Keratinocyte (primary cell): ENCODE data around the gene PCDHA12. TPM values are rescaled to one million over a fixed set of nuclear protein-coding genes. Genes with fewer than 3 reads are reported as not detected.

ENCODE experiments used
- DNase-seq: peaks from one replicate; pipeline ENCODE4 v3.0.0-alpha.2; 2011; ENCODE audit warnings: low read depth, missing footprints, low spot score
- FAIRE-seq: peaks from 2 replicates; lab custom pipeline; 2011; peaks lifted over from hg19 to GRCh38; lab: Jason Lieb, UNC
- H2AFZ ChIP-seq: 2 replicates; pipeline ENCODE4 v1.6.0; 2012; ENCODE audit warnings: low read length, control low read depth, inconsistent platforms; ENCODE audit not compliant: control insufficient read depth
- H3K27ac ChIP-seq: 2 replicates; pipeline ENCODE4 v1.5.1; 2011; ENCODE audit warnings: low read length; ENCODE audit not compliant: control insufficient read depth, insufficient read depth
- H3K27me3 ChIP-seq: 3 replicates; pipeline ENCODE4 v1.6.0; 2011; ENCODE audit warnings: low read length; ENCODE audit not compliant: control insufficient read depth, insufficient read depth; ENCODE audit errors: extremely low read depth
- H3K36me3 ChIP-seq, 2 experiments: 2 replicates in 1 of 2; 3 replicates in 1 of 2; pipeline ENCODE4 v1.5.1; 2011; ENCODE audit warnings: low read length in 2 of 2, mild to moderate bottlenecking in 1 of 2; ENCODE audit not compliant: control insufficient read depth in 2 of 2, insufficient read depth in 2 of 2; ENCODE audit errors: extremely low read depth in 1 of 2
- H3K4me1 ChIP-seq: 3 replicates; pipeline ENCODE4 v1.5.1; 2011; ENCODE audit warnings: low read length; ENCODE audit not compliant: control insufficient read depth, insufficient read depth; ENCODE audit errors: extremely low read depth
- H3K4me2 ChIP-seq: 3 replicates; pipeline ENCODE4 v1.6.0; 2011; ENCODE audit warnings: low read depth, low read length; ENCODE audit not compliant: control insufficient read depth, insufficient read depth; ENCODE audit errors: extremely low read depth
- H3K4me3 ChIP-seq, 3 experiments: fragments of 200-600 bp in 1 of 3; sonication (generic) in 1 of 3; 2 replicates in 2 of 3; 3 replicates in 1 of 3; pipeline ENCODE4 v1.5.1; 2011 to 2016; ENCODE audit warnings: low read length in 3 of 3, mild to moderate bottlenecking in 3 of 3, control low read depth in 2 of 3, inconsistent platforms in 1 of 3, low read depth in 1 of 3, mixed read lengths in 1 of 3, mixed run types in 1 of 3, moderate library complexity in 1 of 3; ENCODE audit not compliant: control insufficient read depth in 2 of 3, insufficient read depth in 2 of 3; ENCODE audit errors: extremely low read depth in 1 of 3
- H3K79me2 ChIP-seq: 2 replicates; pipeline ENCODE4 v1.6.0; 2012; ENCODE audit warnings: low read length; ENCODE audit not compliant: control insufficient read depth, insufficient read depth
- H3K9ac ChIP-seq: 3 replicates; pipeline ENCODE4 v1.6.0; 2011; ENCODE audit warnings: low read length; ENCODE audit not compliant: control insufficient read depth, insufficient read depth; ENCODE audit errors: extremely low read depth
- H3K9me1 ChIP-seq: 3 replicates; pipeline ENCODE4 v1.6.0; 2011; ENCODE audit warnings: low read length; ENCODE audit not compliant: control insufficient read depth, insufficient read depth; ENCODE audit errors: extremely low read depth
- H3K9me3 ChIP-seq: 2 replicates; pipeline ENCODE4 v1.5.1; 2012; ENCODE audit warnings: low read depth, low read length; ENCODE audit not compliant: control insufficient read depth
- H4K20me1 ChIP-seq: 3 replicates; pipeline ENCODE4 v1.6.0; 2011; ENCODE audit warnings: low read length; ENCODE audit not compliant: control insufficient read depth, insufficient read depth; ENCODE audit errors: extremely low read depth
- CTCF ChIP-seq, 3 experiments: IDR thresholded peaks in 1 of 3; conservative IDR thresholded peaks in 1 of 3; optimal IDR thresholded peaks in 1 of 3; 2 replicates in 2 of 3; 3 replicates in 1 of 3; pipeline versions ENCODE3 to v1.5.1; 2011; ENCODE audit warnings: low read length in 3 of 3, mild to moderate bottlenecking in 3 of 3, moderate library complexity in 2 of 3, control low read depth in 1 of 3, inconsistent platforms in 1 of 3; ENCODE audit not compliant: insufficient read depth in 2 of 3; ENCODE audit errors: extremely low read depth in 1 of 3
- EZH2 ChIP-seq: IDR thresholded peaks from one replicate; pipeline ENCODE4 v1.6.1; 2012; ENCODE audit warnings: inconsistent platforms, mild to moderate bottlenecking, low read length, moderate library complexity
- dilution Hi-C: fragments of 300-500 bp; cut with MboI; formaldehyde crosslinking; loops from one replicate; pipeline ENCODE4 v1.7.0; 2020; ENCODE audit warnings: low sequenced_read_pairs; ENCODE audit not compliant: extremely low pct_ligation_motif_present
- polyA plus RNA-seq, 5 experiments: library from polyadenylated mRNA; depleted of rRNA in 3 of 5; stranded (reverse) in 3 of 5; stranded (forward) in 1 of 5; unstranded in 1 of 5; fragments of >200 nt; gene quantifications; 1 replicate in 1 of 5; 2 replicates in 3 of 5; 3 replicates in 1 of 5; pipeline versions ENCODE4 v1.2.1 to v1.2.3, GENCODE V29; 2011 to 2012; ENCODE audit warnings: missing spikeins in 2 of 5, low read depth in 1 of 5, low replicate concordance in 1 of 5

The PCDHA12 gene
- polyA plus RNA-seq, 1 donor (not counting 4 experiments of a cell fraction or from before 2014, with no cell fraction given): 0.04 TPM

GRCh38 chr5:140877262-140877581 is 2.1 kb downstream of the PCDHA12 start:
- dilution Hi-C loops: no loop called here
- no peak for DNase-seq
- Histone ChIP-seq H3K4me3 (no peak overlapping the region), H3K9ac (no peak overlapping the region), H3K36me3 (no peaks in the 10 kb centered on the region), H3K27ac (no peak overlapping the region), H3K9me3 (peaks cover 11% of the 10 kb centered on the region), H2AFZ (no peak overlapping the region), H4K20me1 (no peaks in the 10 kb centered on the region), H3K4me2 (no peak overlapping the region), H3K79me2 (no peaks in the 10 kb centered on the region), H3K27me3 (no peaks in the 10 kb centered on the region), H3K9me1 (no peaks in the 10 kb centered on the region), H3K4me1 (no peaks in the 10 kb centered on the region)
- TF ChIP-seq EZH2 (no peak), CTCF (optimal IDR thresholded peaks at IDR 0.05 in 1 of 3, IDR thresholded peaks at IDR 0.05 in 1 of 3, conservative IDR thresholded peaks at IDR 0.05 in 1 of 3; ENCODE audit: extremely low read depth in 1 of 3, insufficient read depth in 2 of 3, low read length in 3 of 3) (no peak)
- no peak for FAIRE-seq

GRCh38 chr5:140881889-140882590 is 6.9 kb downstream of the PCDHA12 start, which contains the start of gene PCDHA13:
PCDHA13 (plus strand) TSS chr5:140882124; CDS start chr5:140882269, 145 bp downstream.
- DNase-seq (no peak), FAIRE-seq (no peak)
- Histone ChIP-seq H3K4me1 (no peaks in the 10 kb centered on the region), H2AFZ (no peak within 1 kb of the TSS), H3K4me3 (no peak within 1 kb of the TSS), H3K4me2 (no peak within 1 kb of the TSS), H3K9me1 (no peaks in the 10 kb centered on the region), H3K27ac (no peak within 1 kb of the TSS), H3K79me2 (no peaks in the 10 kb centered on the region), H4K20me1 (no peaks in the 10 kb centered on the region), H3K27me3 (no peaks in the 10 kb centered on the region), H3K9ac (no peak within 1 kb of the TSS), H3K36me3 (no peaks in the 10 kb centered on the region), H3K9me3 (peaks cover 17% of the 10 kb centered on the region)
- dilution Hi-C loops: no loop called here
- TF ChIP-seq CTCF (optimal IDR thresholded peaks at IDR 0.05 in 1 of 3, IDR thresholded peaks at IDR 0.05 in 1 of 3, conservative IDR thresholded peaks at IDR 0.05 in 1 of 3; ENCODE audit: extremely low read depth in 1 of 3, insufficient read depth in 2 of 3, low read length in 3 of 3) (peak; percentile 22 to 37 (median 26)), EZH2 (no peak)
